A549 (cell line): Measurements from ENCODE around the gene TVP23A. TPM values are rescaled to one million over a fixed set of nuclear protein-coding genes. Genes with fewer than 3 reads are reported as not detected.
A peak's percentile ranks its signal among the peaks of the same experiment; 100 is the strongest.

Experiments used
- ATAC-seq, 2 experiments: fragments of 200-7000 bp in 1 of 2; fragments of >200 bp in 1 of 2; cut with Nextera tagmentation in 1 of 2; cut with Tn5 transposase in 1 of 2; 3 replicates each; pipeline versions ENCODE4 v1.8.0 to v1.9.1; 2018 to 2020; ENCODE audit warnings: mild to moderate bottlenecking in 1 of 2, moderate library complexity in 1 of 2
- CTCF ChIA-PET: fragments of 300-600 bp; sonication (Branson Sonifier 250); formaldehyde crosslinking; extraction: SDS; loops from one replicate; lab custom pipeline; 2021; ENCODE audit warnings: antibody characterized with exemption, inconsistent platforms; lab: Yijun Ruan, JAX
- POLR2A ChIA-PET: fragments of 350-600 bp; formaldehyde crosslinking; extraction: SDS; loops from one replicate; lab custom pipeline; 2021; ENCODE audit warnings: antibody characterized with exemption, inconsistent platforms; lab: Yijun Ruan, JAX
- DNase-seq, 2 experiments: peaks; one replicate each; pipeline versions ENCODE4 v3.0.0 to v3.0.0-alpha.2; 2011 to 2016; ENCODE audit warnings: low read depth in 1 of 2, low spot score in 1 of 2
- FAIRE-seq: peaks from 2 replicates; lab custom pipeline; 2011; peaks lifted over from hg19 to GRCh38; lab: Jason Lieb, UNC
- H3K27ac ChIP-seq, 2 experiments: fragments of >200 bp; sonication (Bioruptor Twin); formaldehyde crosslinking; 3 replicates each; pipeline ENCODE4 v1.5.1; 2016 to 2017
- H3K4me1 ChIP-seq: fragments of >200 bp; sonication (Bioruptor Twin); formaldehyde crosslinking; 3 replicates; pipeline ENCODE4 v1.6.1; 2016
- H3K4me2 ChIP-seq: fragments of >200 bp; sonication (Bioruptor Twin); formaldehyde crosslinking; 3 replicates; pipeline ENCODE4 v1.6.1; 2016
- H3K4me3 ChIP-seq: fragments of >200 bp; sonication (Bioruptor Twin); formaldehyde crosslinking; 3 replicates; pipeline ENCODE4 v1.5.1; 2016
- H3K9me3 ChIP-seq: fragments of >200 bp; sonication (Bioruptor Twin); formaldehyde crosslinking; 3 replicates; pipeline ENCODE4 v1.6.1; 2016
- CTCF ChIP-seq: fragments of >200 bp; sonication (Bioruptor Twin); formaldehyde crosslinking; IDR thresholded peaks from 3 replicates; pipeline ENCODE4 v1.5.1; 2016
- EHF ChIP-seq: fragments of 250-450 bp; sonication (Bioruptor Pico); IDR thresholded peaks from 2 replicates; pipeline ENCODE4 v1.5.0; 2020; ENCODE audit warnings: mild to moderate bottlenecking
- EP300 ChIP-seq, 2 experiments: fragments of >200 bp; sonication (Bioruptor Twin); formaldehyde crosslinking; IDR thresholded peaks; 2 replicates in 1 of 2; 3 replicates in 1 of 2; pipeline ENCODE4 v1.6.1; 2016 to 2017
- FOSL2 ChIP-seq, 2 experiments: fragments of 450-650 bp in 1 of 2; fragments of >200 bp in 1 of 2; sonication (Bioruptor Twin) in 1 of 2; formaldehyde crosslinking; IDR thresholded peaks; 2 replicates each; pipeline versions ENCODE4 v1.5.0 to v1.6.1; 2016 to 2020; ENCODE audit warnings: mild to moderate bottlenecking in 1 of 2, moderate library complexity in 1 of 2
- FOXS1 ChIP-seq: fragments of 250-450 bp; sonication (Bioruptor Pico); IDR thresholded peaks from 2 replicates; pipeline ENCODE4 v1.5.0; 2020; ENCODE audit warnings: mild to moderate bottlenecking, moderate library complexity
- GATA3 ChIP-seq: IDR thresholded peaks from 2 replicates; pipeline ENCODE4 v1.6.1; 2012; ENCODE audit warnings: borderline replicate concordance
- HES2 ChIP-seq: fragments of >200 bp; sonication (Bioruptor Twin); formaldehyde crosslinking; IDR thresholded peaks from 2 replicates; pipeline ENCODE4 v1.6.1; 2016
- HOXA7 ChIP-seq: fragments of 250-450 bp; sonication (Bioruptor Pico); IDR thresholded peaks from 2 replicates; pipeline ENCODE4 v1.5.0; 2020; ENCODE audit warnings: mild to moderate bottlenecking, moderate library complexity
- JUNB ChIP-seq: fragments of >200 bp; sonication (Bioruptor Twin); formaldehyde crosslinking; IDR thresholded peaks from 2 replicates; pipeline ENCODE4 v1.6.1; 2016
- MAFK ChIP-seq: fragments of 450-650 bp; IDR thresholded peaks from 2 replicates; pipeline ENCODE4 v1.6.1; 2014; ENCODE audit not compliant: partially characterized antibody
- PHF8 ChIP-seq: fragments of 200-600 bp; sonication (generic); IDR thresholded peaks from 2 replicates; pipeline ENCODE4 v1.6.1; 2016; ENCODE audit warnings: low read depth, mild to moderate bottlenecking, antibody characterized with exemption, moderate library complexity, borderline replicate concordance
- POLR2A ChIP-seq: IDR thresholded peaks from 2 replicates; pipeline ENCODE4 v1.6.1; 2012; ENCODE audit warnings: mild to moderate bottlenecking, low read length
- RNF2 ChIP-seq: fragments of 200-600 bp; sonication (generic); IDR thresholded peaks from 2 replicates; pipeline ENCODE4 v1.6.1; 2016; ENCODE audit warnings: low read depth, mild to moderate bottlenecking, antibody characterized with exemption, moderate library complexity, borderline replicate concordance
- SMC3 ChIP-seq: fragments of >200 bp; sonication (Bioruptor Twin); formaldehyde crosslinking; IDR thresholded peaks from 3 replicates; pipeline ENCODE4 v1.6.1; 2018; ENCODE audit warnings: inconsistent platforms
- TP53 ChIP-seq: fragments of 250-450 bp; sonication (Bioruptor Pico); IDR thresholded peaks from 2 replicates; pipeline ENCODE4 v1.5.0; 2021; ENCODE audit warnings: mild to moderate bottlenecking, moderate library complexity
- ZFP36 ChIP-seq: fragments of 450-650 bp; IDR thresholded peaks from 2 replicates; pipeline ENCODE4 v1.6.1; 2014; ENCODE audit warnings: borderline replicate concordance; ENCODE audit not compliant: partially characterized antibody
- ZNF302 ChIP-seq: fragments of 250-450 bp; sonication (Bioruptor Pico); IDR thresholded peaks from 2 replicates; pipeline ENCODE4 v1.9.0; 2021; ENCODE audit warnings: inconsistent platforms, mild to moderate bottlenecking, moderate library complexity
- ZSCAN20 ChIP-seq: fragments of 250-450 bp; sonication (Bioruptor Pico); IDR thresholded peaks from 2 replicates; pipeline ENCODE4 v1.8.0; 2022; ENCODE audit warnings: mild to moderate bottlenecking, moderate library complexity
- WGBS: methylation state at CpG from one replicate; pipeline ENCODE4 v1.1.6; 2017; ENCODE audit errors: missing lambda C conversion rate; 5-methylcytosine and 5-hydroxymethylcytosine counted together
- polyA plus RNA-seq, 4 experiments: library from polyadenylated mRNA; depleted of rRNA in 3 of 4; stranded (reverse); fragments of >200 nt; fragmentation: RNase III in 1 of 4; extraction: RNeasy Plus Mini Kit Qiagen cat#74134 plus additional on column Dnase treatment in 1 of 4; gene quantifications; 2 replicates in 3 of 4; 3 replicates in 1 of 4; pipeline ENCODE4 v1.2.3, GENCODE V29; 2011 to 2017

Gene TVP23A
- polyA plus RNA-seq, 2 of the 4 experiments (the other 2 are of a cell fraction) = 0.03 TPM; not detected in 1

DNA sequence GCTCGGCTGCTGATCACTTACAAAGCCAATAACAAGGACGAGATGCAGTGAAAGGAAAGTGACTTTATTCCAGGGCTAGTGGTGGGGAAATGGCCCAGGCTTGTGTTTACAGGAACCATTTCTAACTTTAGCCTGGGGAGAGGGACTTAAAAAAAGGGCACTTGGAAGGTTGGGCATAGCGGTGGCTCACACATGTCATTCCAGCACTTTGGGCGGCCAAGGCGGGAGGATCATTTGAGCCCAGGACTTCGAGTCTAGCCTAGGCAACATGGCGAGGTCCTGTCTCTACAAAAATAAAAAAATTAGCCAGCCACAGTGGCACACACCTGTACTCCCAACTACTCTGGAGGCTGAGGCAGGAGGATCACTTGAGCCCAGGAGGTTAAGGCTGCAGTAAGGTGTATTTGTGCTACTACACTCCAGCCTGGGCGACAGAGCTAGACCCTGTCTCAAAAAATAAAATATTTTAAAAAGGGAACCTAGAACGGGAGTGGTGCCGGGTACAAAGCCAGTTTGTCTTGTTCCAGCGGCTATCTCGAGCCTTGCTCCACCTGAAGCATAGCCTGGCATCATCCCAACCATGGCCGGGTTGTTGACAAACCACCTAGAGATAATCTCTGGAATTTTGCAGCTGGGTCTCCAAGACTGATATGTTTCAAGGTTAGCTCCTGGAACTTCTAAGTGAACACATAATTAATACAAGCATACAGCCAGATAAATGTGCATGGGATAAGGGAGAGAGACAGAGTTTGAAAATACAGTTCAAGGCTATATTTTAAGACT, 5.7 kb upstream of the TVP23A start:
- no peak for FAIRE-seq
- CTCF ChIA-PET = interaction anchor here (0.6 kb wide), 1 partner anchor 9 kb away, joined by 3 read pairs; no protein-coding TSS in a partner anchor

GRCh38 chr16:10822702-10823101, 4.1 kb upstream of the TVP23A start:
- Histone ChIP-seq H3K27ac (no peak overlapping the region), H3K9me3 (no peaks in the 10 kb centered on the region), H3K4me2 (no peak overlapping the region), H3K4me3 (no peak overlapping the region), H3K4me1 (no peaks in the 10 kb centered on the region)
- POLR2A ChIA-PET = no interaction called here
- WGBS = 67% methylated on average over 5 of the region's 7 CpGs
- CTCF ChIA-PET = no interaction called here
- no peak for TF ChIP-seq EP300 (IDR thresholded peaks at IDR 0.05)
- TF ChIP-seq POLR2A = no peak
- TF ChIP-seq HOXA7 (CRISPR knock-in tag) = no peak
- TF ChIP-seq CTCF = no peak
- no peak for FAIRE-seq
- no peak for DNase-seq
- ATAC-seq = no peak

More for the DNA sequence above, 5.7 kb upstream of the TVP23A start:
- WGBS = 69% methylated on average over 13 of the region's 13 CpGs
- Histone ChIP-seq H3K4me1 (no peaks in the 10 kb centered on the region), H3K27ac (no peak overlapping the region), H3K9me3 (no peaks in the 10 kb centered on the region), H3K4me3 (no peak overlapping the region), H3K4me2 (no peak overlapping the region)
- ATAC-seq (no peak), DNase-seq (no peak)
- POLR2A ChIA-PET = no interaction called here
- TF ChIP-seq TP53 (no peak), JUNB (no peak), HES2 (no peak), GATA3 (no peak), SMC3 (no peak), FOXS1 (CRISPR knock-in tag) (no peak)

- no peaks in the 10 kb centered on the region for H3K9me3 ChIP-seq
- H3K4me2 ChIP-seq = no peak overlapping the region
- TF ChIP-seq RNF2 (no peak), FOSL2 (IDR thresholded peaks at IDR 0.05) (no peak), FOSL2 (CRISPR knock-in tag; IDR thresholded peaks at IDR 0.05) (no peak), MAFK (peak; percentile 84), PHF8 (no peak), ZNF302 (CRISPR knock-in tag) (no peak), ZSCAN20 (CRISPR knock-in tag) (no peak), EHF (CRISPR knock-in tag) (no peak)
- no peak overlapping the region for H3K27ac ChIP-seq
- CTCF ChIA-PET = no interaction called here
- H3K4me1 ChIP-seq = no peaks in the 10 kb centered on the region
- FAIRE-seq (no peak), ATAC-seq (no peak), DNase-seq (no peak)
- WGBS = 0% methylated on average over 1 of the region's 1 CpG
- no peak overlapping the region for H3K4me3 ChIP-seq
- POLR2A ChIA-PET = no interaction called here
Measured at GRCh38 chr16:10820546-10820945, 2.0 kb upstream of the TVP23A start.

DNA sequence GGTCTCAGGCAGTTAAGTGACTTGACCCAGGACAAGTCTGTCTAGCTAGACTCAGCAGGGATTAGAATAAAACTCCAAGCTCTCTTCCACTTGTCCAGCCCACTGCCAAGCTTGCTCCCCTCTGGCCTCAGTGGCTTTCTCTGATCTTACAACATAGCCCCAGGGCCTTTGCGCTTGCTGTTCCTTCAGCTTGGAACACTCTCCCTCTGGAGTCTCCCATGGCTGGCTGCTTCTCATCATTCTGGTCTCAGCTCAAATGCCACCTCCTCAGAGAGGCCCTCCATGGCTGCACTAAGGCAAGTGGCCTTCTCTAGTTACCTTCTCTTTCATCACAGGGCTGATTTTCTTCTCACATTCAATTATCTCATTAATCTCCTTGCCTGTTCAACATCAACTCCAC, 1.1 kb downstream of the TVP23A start:
- no peak for ATAC-seq
- 100% methylated on average over 1 of the region's 1 CpG for WGBS
- no peak overlapping the region for H3K4me3 ChIP-seq
- H3K9me3 ChIP-seq = no peaks in the 10 kb centered on the region
- no peak for FAIRE-seq
- H3K4me1 ChIP-seq = no peaks in the 10 kb centered on the region
- ChIA-PET CTCF (no interaction called here), POLR2A (no interaction called here)
- TF ChIP-seq ZFP36 (peak; percentile 37), JUNB (no peak)
- H3K27ac ChIP-seq = no peak overlapping the region
- H3K4me2 ChIP-seq = no peak overlapping the region
- DNase-seq = no peak
